ENCODE results near the gene MAPK4. TPM values are rescaled to one million over a fixed set of nuclear protein-coding genes. Genes with fewer than 3 reads are reported as not detected.

MAPK4 gene
- total RNA-seq, 3 donors from 2014 or later = 0.41 to 9.9 (median 0.43) TPM

DNA sequence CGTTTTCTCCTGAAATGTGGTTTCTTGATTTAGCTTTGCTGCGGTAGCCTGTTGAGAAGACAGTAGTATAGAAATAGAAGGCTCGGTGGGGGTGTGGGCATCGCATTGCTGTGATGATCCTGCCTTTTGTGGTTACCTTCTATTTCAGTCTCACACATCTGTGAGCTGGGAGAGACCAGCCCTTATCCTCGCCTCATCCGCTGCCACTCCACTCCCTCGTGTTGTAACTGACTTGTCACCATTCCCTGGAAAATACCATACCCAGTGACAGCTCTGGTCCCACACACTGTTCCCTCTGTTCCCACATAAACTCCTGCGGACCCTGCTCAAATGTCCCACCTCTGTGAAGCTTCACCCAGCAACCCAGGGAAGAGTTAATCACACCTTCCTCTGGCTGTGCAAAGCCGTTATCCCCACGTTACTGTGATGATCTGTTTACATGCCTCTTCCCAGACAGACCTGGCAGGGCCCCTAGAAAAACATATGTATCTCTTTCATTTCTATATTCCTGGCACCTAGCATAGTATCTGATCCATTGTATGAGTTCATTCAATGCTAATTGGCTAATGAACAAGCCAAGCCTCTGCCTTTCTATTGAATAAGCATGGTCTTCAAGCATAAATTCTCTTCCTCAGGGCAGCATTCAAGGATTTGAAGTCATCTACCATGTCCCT, 114.6 kb downstream of the MAPK4 start:
- TF ChIP-seq, protein P1, sequence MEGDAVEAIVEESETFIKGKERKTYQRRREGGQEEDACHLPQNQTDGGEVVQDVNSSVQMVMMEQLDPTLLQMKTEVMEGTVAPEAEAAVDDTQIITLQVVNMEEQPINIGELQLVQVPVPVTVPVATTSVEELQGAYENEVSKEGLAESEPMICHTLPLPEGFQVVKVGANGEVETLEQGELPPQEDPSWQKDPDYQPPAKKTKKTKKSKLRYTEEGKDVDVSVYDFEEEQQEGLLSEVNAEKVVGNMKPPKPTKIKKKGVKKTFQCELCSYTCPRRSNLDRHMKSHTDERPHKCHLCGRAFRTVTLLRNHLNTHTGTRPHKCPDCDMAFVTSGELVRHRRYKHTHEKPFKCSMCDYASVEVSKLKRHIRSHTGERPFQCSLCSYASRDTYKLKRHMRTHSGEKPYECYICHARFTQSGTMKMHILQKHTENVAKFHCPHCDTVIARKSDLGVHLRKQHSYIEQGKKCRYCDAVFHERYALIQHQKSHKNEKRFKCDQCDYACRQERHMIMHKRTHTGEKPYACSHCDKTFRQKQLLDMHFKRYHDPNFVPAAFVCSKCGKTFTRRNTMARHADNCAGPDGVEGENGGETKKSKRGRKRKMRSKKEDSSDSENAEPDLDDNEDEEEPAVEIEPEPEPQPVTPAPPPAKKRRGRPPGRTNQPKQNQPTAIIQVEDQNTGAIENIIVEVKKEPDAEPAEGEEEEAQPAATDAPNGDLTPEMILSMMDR (IDR thresholded peaks at IDR 0.05) = no peak
- H3K36me3 ChIP-seq (ENCODE audit: low read depth) = no peaks in the 10 kb centered on the region
- H3K4me1 ChIP-seq (ENCODE audit: low read depth) = no peaks in the 10 kb centered on the region
- H3K4me3 ChIP-seq = no peak overlapping the region
- intact Hi-C loops (cut with DNase I, micrococcal nuclease) = no loop called here
- DNase-seq (no peak), ATAC-seq (no peak)
- no peaks in the 10 kb centered on the region for H3K9me3 ChIP-seq

DNA sequence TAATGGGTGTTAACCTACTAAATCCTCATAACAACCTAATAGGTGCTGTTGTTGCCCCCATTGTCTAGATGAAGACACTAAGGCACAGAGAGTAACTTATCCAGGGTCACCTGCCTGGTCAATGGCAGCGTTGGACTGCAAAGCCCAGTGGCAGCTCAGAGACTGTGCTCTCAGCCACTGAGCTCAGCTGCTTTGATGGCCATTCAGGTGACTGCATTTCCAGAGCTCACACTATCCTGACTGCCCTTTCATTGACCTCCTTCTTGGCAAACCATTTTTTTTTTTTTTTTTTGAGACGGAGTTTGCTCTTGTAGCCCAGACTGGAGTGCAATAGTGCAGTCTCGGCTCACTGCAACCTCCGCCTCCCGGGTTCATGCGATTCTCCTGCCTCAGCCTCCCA, 115.2 kb downstream of the MAPK4 start:
- no peak for DNase-seq
- TF ChIP-seq, protein P1 (IDR thresholded peaks at IDR 0.05) = no peak
- intact Hi-C loops (cut with DNase I, micrococcal nuclease) = no loop called here
- Histone ChIP-seq H3K9me3 (no peaks in the 10 kb centered on the region), H3K4me3 (no peak overlapping the region), H3K4me1 (ENCODE audit: low read depth) (no peaks in the 10 kb centered on the region), H3K36me3 (ENCODE audit: low read depth) (no peaks in the 10 kb centered on the region)
- ATAC-seq = no peak

DNA sequence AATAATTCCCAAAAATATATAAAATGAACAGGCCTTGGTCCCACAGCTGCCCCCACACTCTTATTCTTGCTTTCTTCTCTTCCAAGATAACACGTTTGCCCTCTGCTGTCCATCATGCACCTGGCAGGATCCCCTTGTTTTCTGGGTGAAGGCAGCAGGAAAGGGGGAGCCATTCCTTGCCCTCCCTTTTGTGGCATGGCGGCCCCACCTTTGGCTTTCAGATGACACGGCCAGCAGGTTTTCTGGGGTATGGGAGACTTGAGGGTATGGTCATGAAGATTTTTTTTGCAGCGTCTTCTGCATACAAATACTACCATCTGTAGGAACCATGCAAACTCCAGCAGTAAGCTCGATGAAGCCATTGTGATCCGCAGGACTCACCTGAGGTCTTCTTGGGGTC, 118.8 kb downstream of the MAPK4 start:
- ATAC-seq (no peak), DNase-seq (no peak)
- Histone ChIP-seq H3K9me3 (no peaks in the 10 kb centered on the region), H3K4me3 (no peak overlapping the region), H3K4me1 (ENCODE audit: low read depth) (no peaks in the 10 kb centered on the region), H3K36me3 (ENCODE audit: low read depth) (no peaks in the 10 kb centered on the region)
- intact Hi-C loops (cut with DNase I, micrococcal nuclease) = no loop called here
- TF ChIP-seq, protein P1 (IDR thresholded peaks at IDR 0.05) = no peak

DNA sequence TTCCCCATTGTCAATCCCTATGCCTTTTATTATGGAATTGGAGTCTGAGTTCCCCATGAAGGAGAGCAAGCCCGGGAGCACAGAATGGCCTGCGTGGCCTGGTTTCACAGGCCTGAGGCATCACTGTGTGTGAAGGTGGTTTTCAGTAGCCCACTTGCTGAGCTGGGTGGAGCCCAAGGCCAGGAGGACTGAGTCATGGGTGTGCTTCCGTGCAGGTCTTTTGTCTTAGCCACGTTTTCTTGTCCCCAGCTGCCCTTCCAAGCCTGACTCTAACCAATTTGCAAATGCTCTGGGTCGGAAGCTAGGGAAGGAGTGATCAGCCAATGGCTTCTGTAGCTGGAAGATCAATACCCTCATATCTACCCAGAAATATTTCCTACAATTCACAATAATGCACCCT, 119.2 kb downstream of the MAPK4 start:
- no peak for ATAC-seq
- intact Hi-C loops (cut with DNase I, micrococcal nuclease) = no loop called here
- TF ChIP-seq, protein P1 (IDR thresholded peaks at IDR 0.05) = no peak

DNA sequence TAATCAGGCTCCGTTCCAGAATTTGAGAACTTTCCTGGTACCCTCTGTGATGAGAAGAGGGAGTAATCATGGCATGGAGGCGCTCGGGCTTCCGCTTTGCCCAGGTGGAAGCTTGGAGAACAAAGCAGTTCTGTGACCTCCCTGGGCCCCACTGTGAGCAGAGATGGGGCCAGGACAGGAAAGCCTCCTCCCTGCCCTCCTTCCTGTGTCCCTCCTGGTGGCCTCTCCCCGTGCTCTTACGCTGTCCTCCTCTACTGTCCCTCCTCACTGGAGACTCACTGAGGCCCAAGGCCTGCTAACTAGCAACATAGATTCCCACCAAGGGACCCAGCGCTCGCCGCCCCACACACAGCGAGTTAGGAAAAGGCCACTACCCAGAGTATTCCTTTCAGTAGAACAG, 119.8 kb downstream of the MAPK4 start:
- no peak for ATAC-seq
- H3K4me3 ChIP-seq = no peak overlapping the region
- no peak for DNase-seq
- intact Hi-C loops (cut with DNase I, micrococcal nuclease) = no loop called here
- no peaks in the 10 kb centered on the region for H3K36me3 ChIP-seq (ENCODE audit: low read depth)
- H3K9me3 ChIP-seq = no peaks in the 10 kb centered on the region
- TF ChIP-seq, protein P1 (IDR thresholded peaks at IDR 0.05) = no peak
- H3K4me1 ChIP-seq (ENCODE audit: low read depth) = no peaks in the 10 kb centered on the region

More for the DNA sequence above, 119.2 kb downstream of the MAPK4 start:
- no peak for DNase-seq
- Histone ChIP-seq H3K4me1 (ENCODE audit: low read depth) (no peaks in the 10 kb centered on the region), H3K36me3 (ENCODE audit: low read depth) (no peaks in the 10 kb centered on the region), H3K9me3 (no peaks in the 10 kb centered on the region), H3K4me3 (no peak overlapping the region)

DNA sequence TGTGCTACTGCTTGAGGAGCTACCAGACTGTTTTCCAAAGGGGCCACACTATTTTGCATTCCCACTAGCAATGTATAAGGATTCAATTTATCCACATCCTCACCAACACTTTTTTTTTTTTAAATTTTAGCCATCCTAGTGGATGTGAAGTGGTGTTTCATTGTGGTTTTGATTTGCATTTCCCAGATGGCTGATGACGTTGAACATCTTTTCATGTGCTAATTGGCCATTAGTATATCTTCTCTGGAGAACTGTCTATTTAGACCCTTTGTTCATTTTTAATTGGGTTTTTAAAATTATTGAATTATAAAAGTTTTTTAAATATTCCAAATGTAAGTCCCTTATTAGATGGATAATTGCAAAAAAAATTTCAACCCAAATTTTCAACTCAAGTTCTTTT, 121.1 kb downstream of the MAPK4 start:
- DNase-seq = no peak
- no peak overlapping the region for H3K4me3 ChIP-seq
- no peaks in the 10 kb centered on the region for H3K9me3 ChIP-seq
- no peaks in the 10 kb centered on the region for H3K4me1 ChIP-seq (ENCODE audit: low read depth)
- ATAC-seq = no peak
- intact Hi-C loops (cut with DNase I, micrococcal nuclease) = no loop called here
- TF ChIP-seq, protein P1 (IDR thresholded peaks at IDR 0.05) = no peak
- H3K36me3 ChIP-seq (ENCODE audit: low read depth) = no peaks in the 10 kb centered on the region

All from mucosa of descending colon (tissue), 3 donors.